Loucy (cell line): Measurements from ENCODE around the gene ANTXR2.
"Not testable (repeated sequence)": the region's sequence is repeated elsewhere in the genome, so short reads cannot be mapped to it uniquely, and the experiment has no call there.

Experiments used
- H2AFZ ChIP-seq: fragments of 200-600 bp; sonication (generic); 2 replicates; pipeline ENCODE4 v1.6.0; 2016; ENCODE audit warnings: antibody characterized with exemption, mild to moderate bottlenecking, low read length, moderate library complexity
- H3F3A ChIP-seq: fragments of 200-600 bp; 2 replicates; pipeline ENCODE4 v1.6.0; 2016; ENCODE audit warnings: antibody characterized with exemption, low read depth, mild to moderate bottlenecking
- H3K27me3 ChIP-seq: fragments of 200-600 bp; sonication (generic); 2 replicates; pipeline ENCODE4 v1.6.1; 2014; ENCODE audit warnings: low read length, mild to moderate bottlenecking; ENCODE audit not compliant: insufficient read depth, poor library complexity, severe bottlenecking
- H3K36me3 ChIP-seq: fragments of 200-600 bp; sonication (generic); 2 replicates; pipeline ENCODE4 v1.6.1; 2016; ENCODE audit warnings: low read length; ENCODE audit not compliant: insufficient read depth
- H3K4me1 ChIP-seq: fragments of 200-600 bp; sonication (generic); 2 replicates; pipeline ENCODE4 v1.5.1; 2014; ENCODE audit warnings: low read length, mild to moderate bottlenecking; ENCODE audit not compliant: insufficient read depth, poor library complexity, severe bottlenecking
- H3K4me2 ChIP-seq: fragments of 200-600 bp; sonication (generic); 2 replicates; pipeline ENCODE4 v1.6.0; 2014; ENCODE audit warnings: antibody characterized with exemption, low read length, low read depth, mild to moderate bottlenecking; ENCODE audit not compliant: poor library complexity, severe bottlenecking
- H3K4me3 ChIP-seq: fragments of 200-600 bp; sonication (generic); 2 replicates; pipeline ENCODE4 v1.5.1; 2014; ENCODE audit warnings: low read length, mild to moderate bottlenecking, mixed read lengths; ENCODE audit not compliant: poor library complexity, severe bottlenecking
- H3K79me2 ChIP-seq: fragments of 200-600 bp; sonication (generic); 2 replicates; pipeline ENCODE4 v1.6.1; 2014; ENCODE audit warnings: low read length; ENCODE audit not compliant: insufficient read depth
- H3K9ac ChIP-seq: fragments of 200-600 bp; sonication (generic); 2 replicates; pipeline ENCODE4 v1.6.0; 2014; ENCODE audit warnings: mild to moderate bottlenecking, low read depth, low read length, moderate library complexity; ENCODE audit not compliant: poor library complexity, severe bottlenecking
- H3K9me2 ChIP-seq: fragments of 200-600 bp; sonication (generic); replicated peaks from 2 replicates; pipeline ENCODE4 v1.6.1; 2016; ENCODE audit warnings: low read depth, low read length, mixed read lengths
- H3K9me3 ChIP-seq: fragments of 200-600 bp; sonication (generic); 2 replicates; pipeline ENCODE4 v1.6.1; 2014; ENCODE audit warnings: mild to moderate bottlenecking, antibody characterized with exemption, low read length, low read depth; ENCODE audit not compliant: insufficient read depth
- H4K20me1 ChIP-seq: fragments of 200-600 bp; sonication (generic); 2 replicates; pipeline ENCODE4 v1.6.0; 2014; ENCODE audit warnings: antibody characterized with exemption, low read length, mild to moderate bottlenecking; ENCODE audit not compliant: insufficient read depth, poor library complexity, severe bottlenecking
- EZH2phosphoT487 ChIP-seq: fragments of 200-600 bp; IDR thresholded peaks from 2 replicates; pipeline ENCODE4 v1.6.1; 2018; ENCODE audit warnings: antibody characterized with exemption, mild to moderate bottlenecking, moderate library complexity, borderline replicate concordance
- TF ChIP-seq, protein P1 (sequence below): fragments of 200-600 bp; sonication (generic); conservative IDR thresholded peaks from 2 replicates; pipeline ENCODE4 v1.5.1; 2014; ENCODE audit warnings: mild to moderate bottlenecking, antibody characterized with exemption, low read length

Gene ANTXR2

GRCh38 chr4:79991601-79992000 is 81.4 kb downstream of the ANTXR2 start:
- Histone ChIP-seq H3K9me3 (peaks cover 19% of the 10 kb centered on the region), H3K4me3 (no peak overlapping the region), H3K4me2 (no peak overlapping the region), H3F3A (0 out of 2 replicates have a peak, but pooled peaks cover 1% of the 10 kb centered on the region), H3K79me2 (peaks cover 96% of the 10 kb centered on the region), H3K4me1 (peaks cover 3% of the 10 kb centered on the region), H3K9me2 (no peaks in the 10 kb centered on the region), H3K36me3 (peaks cover 49% of the 10 kb centered on the region), H3K9ac (no peak overlapping the region), H4K20me1 (peaks cover 12% of the 10 kb centered on the region), H2AFZ (no peak overlapping the region), H3K27me3 (no peaks in the 10 kb centered on the region)
- no peak for TF ChIP-seq EZH2phosphoT487
- TF ChIP-seq, protein P1, sequence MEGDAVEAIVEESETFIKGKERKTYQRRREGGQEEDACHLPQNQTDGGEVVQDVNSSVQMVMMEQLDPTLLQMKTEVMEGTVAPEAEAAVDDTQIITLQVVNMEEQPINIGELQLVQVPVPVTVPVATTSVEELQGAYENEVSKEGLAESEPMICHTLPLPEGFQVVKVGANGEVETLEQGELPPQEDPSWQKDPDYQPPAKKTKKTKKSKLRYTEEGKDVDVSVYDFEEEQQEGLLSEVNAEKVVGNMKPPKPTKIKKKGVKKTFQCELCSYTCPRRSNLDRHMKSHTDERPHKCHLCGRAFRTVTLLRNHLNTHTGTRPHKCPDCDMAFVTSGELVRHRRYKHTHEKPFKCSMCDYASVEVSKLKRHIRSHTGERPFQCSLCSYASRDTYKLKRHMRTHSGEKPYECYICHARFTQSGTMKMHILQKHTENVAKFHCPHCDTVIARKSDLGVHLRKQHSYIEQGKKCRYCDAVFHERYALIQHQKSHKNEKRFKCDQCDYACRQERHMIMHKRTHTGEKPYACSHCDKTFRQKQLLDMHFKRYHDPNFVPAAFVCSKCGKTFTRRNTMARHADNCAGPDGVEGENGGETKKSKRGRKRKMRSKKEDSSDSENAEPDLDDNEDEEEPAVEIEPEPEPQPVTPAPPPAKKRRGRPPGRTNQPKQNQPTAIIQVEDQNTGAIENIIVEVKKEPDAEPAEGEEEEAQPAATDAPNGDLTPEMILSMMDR, result no peak

DNA sequence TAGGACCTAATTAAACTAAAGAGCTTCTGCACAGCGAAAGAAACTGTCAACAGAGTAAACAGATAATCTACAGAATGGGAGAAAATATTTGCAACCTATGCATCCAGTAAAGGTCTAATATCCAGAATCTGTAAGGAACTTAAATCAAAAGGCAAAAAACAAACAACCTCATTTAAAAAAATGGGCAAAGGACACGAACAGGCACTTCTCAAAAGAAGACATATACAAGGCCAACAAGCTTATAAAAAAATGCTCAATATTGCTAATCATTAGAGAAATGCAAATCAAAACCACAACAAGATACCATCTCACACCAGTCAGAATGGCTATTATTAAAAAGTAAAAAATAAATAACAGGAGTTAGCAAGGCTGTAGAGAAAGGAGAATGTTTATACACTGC is 81.9 kb downstream of the ANTXR2 start:
- not testable (repeated sequence) for H3K9me2 ChIP-seq, H3K27me3 ChIP-seq, H4K20me1 ChIP-seq, H2AFZ ChIP-seq, H3K4me1 ChIP-seq, H3K4me3 ChIP-seq, H3K4me2 ChIP-seq, H3F3A ChIP-seq, H3K9ac ChIP-seq
- H3K36me3 ChIP-seq, result peaks cover 52% of the 10 kb centered on the region
- H3K79me2 ChIP-seq, result peaks cover 97% of the 10 kb centered on the region
- H3K9me3 ChIP-seq, result peaks cover 19% of the 10 kb centered on the region

DNA sequence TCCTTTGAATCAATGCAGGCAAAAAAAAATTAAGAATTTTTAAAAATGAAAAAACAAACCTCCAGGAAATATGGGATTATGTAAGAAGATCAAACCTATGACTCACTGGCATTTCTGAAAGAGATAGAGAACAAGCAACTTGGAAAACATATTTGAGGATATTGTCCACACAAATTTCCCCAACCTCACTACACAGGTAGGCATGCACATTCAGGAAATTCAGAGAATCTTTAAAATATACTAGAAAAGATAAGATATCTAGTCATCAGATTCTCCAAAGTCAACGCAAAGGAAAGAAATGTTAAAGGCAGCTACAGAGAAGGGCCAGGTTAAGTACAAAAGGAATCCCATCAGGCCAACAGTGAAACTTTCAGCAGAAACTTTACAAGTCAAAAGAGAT is 85.6 kb downstream of the ANTXR2 start:
- no peak overlapping the region for H3K4me3 ChIP-seq
- H3K27me3 ChIP-seq, result no peaks in the 10 kb centered on the region
- H2AFZ ChIP-seq, result no peak overlapping the region
- H3K9me2 ChIP-seq, result no peaks in the 10 kb centered on the region
- peaks cover 70% of the 10 kb centered on the region for H3K79me2 ChIP-seq
- peaks cover 43% of the 10 kb centered on the region for H3K36me3 ChIP-seq
- H3F3A ChIP-seq, result no peaks in the 10 kb centered on the region
- TF ChIP-seq, protein P1, result no peak
- TF ChIP-seq EZH2phosphoT487, result no peak
- no peak overlapping the region for H3K4me2 ChIP-seq
- peaks cover 5% of the 10 kb centered on the region for H4K20me1 ChIP-seq
- no peak overlapping the region for H3K9ac ChIP-seq
- peaks cover 19% of the 10 kb centered on the region for H3K9me3 ChIP-seq
- no peaks in the 10 kb centered on the region for H3K4me1 ChIP-seq

DNA sequence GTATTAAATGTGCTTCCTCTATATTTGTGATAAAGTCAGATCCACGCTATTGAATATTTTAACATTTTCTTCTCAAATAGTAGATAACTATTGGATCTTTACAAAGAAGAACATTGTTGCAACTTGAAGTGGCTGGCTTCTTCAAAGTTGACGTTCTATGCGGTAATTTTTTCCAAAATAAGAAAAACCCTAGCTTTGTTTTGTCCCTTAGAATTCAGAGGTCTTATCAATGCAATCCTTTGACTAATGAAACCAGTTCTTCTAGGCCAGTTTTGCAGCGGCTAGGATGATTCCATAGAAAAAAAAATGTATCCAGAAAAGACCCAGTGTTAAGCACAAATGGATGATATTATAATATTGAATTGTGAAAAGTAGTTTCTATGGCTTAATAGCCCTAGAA is 89.6 kb downstream of the ANTXR2 start:
- H2AFZ ChIP-seq, result no peak overlapping the region
- H3K4me2 ChIP-seq, result no peak overlapping the region
- peaks cover 32% of the 10 kb centered on the region for H3K79me2 ChIP-seq
- H3K9me3 ChIP-seq, result no peaks in the 10 kb centered on the region
- no peaks in the 10 kb centered on the region for H3F3A ChIP-seq
- H3K4me3 ChIP-seq, result no peak overlapping the region
- H3K9me2 ChIP-seq, result no peaks in the 10 kb centered on the region
- no peak overlapping the region for H3K9ac ChIP-seq
- H3K4me1 ChIP-seq, result peaks cover 5% of the 10 kb centered on the region
- H4K20me1 ChIP-seq, result peaks cover 5% of the 10 kb centered on the region
- TF ChIP-seq, protein P1, result no peak
- no peak for TF ChIP-seq EZH2phosphoT487
- H3K36me3 ChIP-seq, result peaks cover 68% of the 10 kb centered on the region
- no peaks in the 10 kb centered on the region for H3K27me3 ChIP-seq
